ENCODE results near the gene MAGI2. TPM values are rescaled to one million over a fixed set of nuclear protein-coding genes. Genes with fewer than 3 reads are reported as not detected.
A peak's percentile ranks its signal among the peaks of the same experiment; 100 is the strongest.

MAGI2 gene
- total RNA-seq, 1 experiment from 2014 or later, result 6.2 TPM

DNA sequence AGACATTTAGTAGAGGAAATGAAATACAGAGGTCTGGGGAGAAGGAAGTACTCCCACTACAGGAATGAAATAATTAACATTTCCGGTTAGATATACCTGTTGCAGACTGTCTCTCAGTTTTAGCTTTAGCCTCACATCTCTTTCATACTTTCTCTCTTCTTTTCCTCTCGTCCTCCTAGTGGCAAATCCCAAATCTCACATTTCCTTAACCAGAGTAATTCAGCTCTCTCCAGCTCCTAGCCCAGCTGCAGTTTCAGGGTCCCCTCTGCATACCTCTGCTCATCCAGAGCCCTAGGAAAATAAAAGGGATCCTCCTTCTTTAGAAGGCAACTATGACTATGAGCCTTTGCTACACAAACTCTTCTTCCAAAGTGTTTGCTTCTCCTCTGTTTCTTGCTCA is 1011.7 kb downstream of the MAGI2 start:
- Histone ChIP-seq H3K27me3 (ENCODE audit: control insufficient read depth, insufficient read depth, low read length) (no peaks in the 10 kb centered on the region), H3K4me3 (ENCODE audit: insufficient read depth, low read depth, low read length) (no peak overlapping the region), H3K36me3 (replicated peaks; ENCODE audit: control insufficient read depth, insufficient read depth, low read length) (no peaks in the 10 kb centered on the region)
- no peak for DNase-seq

DNA sequence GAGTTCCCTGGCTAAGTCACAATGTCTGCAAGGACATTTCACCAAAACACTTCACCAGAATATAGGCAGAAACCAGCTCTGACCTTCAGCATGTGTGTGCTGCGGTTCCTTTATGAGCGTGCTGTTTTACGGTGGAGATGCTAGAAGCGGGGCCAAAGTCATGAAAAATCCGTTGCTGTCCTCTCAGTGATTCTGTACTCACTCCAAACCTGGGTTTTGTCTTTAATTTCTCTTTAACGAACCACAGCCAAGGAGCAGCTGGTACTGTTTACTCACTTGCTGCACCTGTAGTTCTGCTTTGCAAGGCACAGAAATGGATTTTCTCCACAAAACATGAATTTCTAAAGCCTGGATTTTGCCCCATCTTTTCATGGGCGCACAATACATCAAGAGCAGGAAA is 1015.0 kb downstream of the MAGI2 start:
- no peaks in the 10 kb centered on the region for H3K36me3 ChIP-seq (replicated peaks; ENCODE audit: control insufficient read depth, insufficient read depth, low read length)
- H3K27me3 ChIP-seq (ENCODE audit: control insufficient read depth, insufficient read depth, low read length), result no peaks in the 10 kb centered on the region
- no peak overlapping the region for H3K4me3 ChIP-seq (ENCODE audit: insufficient read depth, low read depth, low read length)
- no peak for DNase-seq

DNA sequence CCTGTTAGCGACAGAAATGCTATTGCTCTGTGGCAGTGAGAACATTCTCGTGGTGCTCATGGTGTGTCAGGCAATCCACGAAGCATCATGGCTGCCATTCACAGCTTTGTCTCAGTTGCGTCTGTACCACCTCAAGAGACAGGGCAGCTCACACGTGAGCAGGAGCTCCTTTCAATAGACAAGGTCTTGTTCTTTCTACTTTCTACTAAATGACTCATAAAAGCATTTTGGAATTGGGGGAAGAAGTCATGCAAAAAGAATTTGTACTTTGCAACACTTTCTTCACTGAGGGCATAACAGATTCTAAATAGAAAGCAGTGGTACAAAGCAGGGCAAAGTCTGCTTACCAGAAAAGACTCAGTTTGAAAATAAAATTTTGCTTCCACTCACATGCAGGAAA is 1016.3 kb downstream of the MAGI2 start:
- DNase-seq, result no peak
- Histone ChIP-seq H3K27me3 (ENCODE audit: control insufficient read depth, insufficient read depth, low read length) (no peaks in the 10 kb centered on the region), H3K4me3 (ENCODE audit: insufficient read depth, low read depth, low read length) (no peak overlapping the region), H3K36me3 (replicated peaks; ENCODE audit: control insufficient read depth, insufficient read depth, low read length) (no peaks in the 10 kb centered on the region)

DNA sequence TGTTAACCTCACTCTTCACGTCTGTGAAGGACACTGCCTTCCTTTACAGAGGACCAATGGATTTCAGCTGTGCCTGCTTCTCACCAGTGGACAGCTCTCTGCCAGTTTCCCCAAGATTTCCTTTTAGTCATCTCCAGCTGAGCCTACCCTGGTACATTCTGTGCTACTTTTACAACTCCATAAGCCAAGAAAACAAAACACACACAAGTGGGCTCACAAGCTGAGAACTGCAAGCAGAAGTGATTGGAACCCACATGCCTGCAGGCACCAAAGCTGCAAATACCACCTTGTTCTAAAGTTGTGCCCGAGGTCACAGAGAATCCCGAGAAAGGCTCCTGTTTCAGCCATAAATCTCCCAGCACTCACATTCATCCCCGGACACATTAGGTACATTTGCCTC is 1018.1 kb downstream of the MAGI2 start:
- Histone ChIP-seq H3K27me3 (ENCODE audit: control insufficient read depth, insufficient read depth, low read length) (no peaks in the 10 kb centered on the region), H3K4me3 (ENCODE audit: insufficient read depth, low read depth, low read length) (no peak overlapping the region), H3K36me3 (replicated peaks; ENCODE audit: control insufficient read depth, insufficient read depth, low read length) (no peaks in the 10 kb centered on the region)
- DNase-seq, result no peak

DNA sequence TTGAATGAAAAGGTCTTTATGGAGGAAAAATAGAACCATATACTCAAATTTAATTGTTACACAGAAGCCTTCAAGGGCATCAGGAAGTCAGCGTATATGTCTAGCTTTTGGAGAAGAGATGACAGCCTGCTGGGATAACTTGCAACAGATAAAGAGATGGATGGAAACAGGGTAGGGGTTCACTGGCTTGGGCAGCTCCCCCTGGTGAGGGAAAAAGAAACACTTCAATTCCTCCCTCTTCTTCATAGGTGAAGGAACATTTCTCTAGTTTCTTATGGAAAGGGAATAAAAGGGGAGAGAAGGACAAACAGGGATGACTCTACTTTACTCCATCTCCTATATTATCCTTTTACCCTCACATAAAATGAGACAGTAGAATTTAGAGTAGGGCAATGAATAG is 1019.2 kb downstream of the MAGI2 start:
- no peaks in the 10 kb centered on the region for H3K27me3 ChIP-seq (ENCODE audit: control insufficient read depth, insufficient read depth, low read length)
- no peak overlapping the region for H3K4me3 ChIP-seq (ENCODE audit: insufficient read depth, low read depth, low read length)
- peak; percentile 6 for DNase-seq
- H3K36me3 ChIP-seq (replicated peaks; ENCODE audit: control insufficient read depth, insufficient read depth, low read length), result no peaks in the 10 kb centered on the region

DNA sequence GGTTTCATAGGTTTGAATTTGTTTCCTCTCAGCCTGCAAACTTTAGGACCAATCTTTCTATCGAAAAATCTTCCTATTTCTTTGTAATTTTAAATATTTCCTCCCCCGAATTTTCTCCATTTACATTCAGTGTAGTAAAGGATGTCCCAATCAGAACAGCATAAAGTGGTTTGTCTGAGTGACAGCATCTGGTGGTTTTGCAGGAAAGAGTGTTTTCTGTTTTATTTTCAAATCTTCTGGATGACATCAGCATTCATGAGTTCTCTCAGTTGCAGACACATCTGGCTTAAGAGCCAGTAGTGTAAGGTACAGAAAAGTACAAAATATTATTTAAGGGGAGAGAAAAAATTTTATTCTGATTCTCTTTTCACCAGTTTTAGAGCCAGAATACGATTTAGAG is 1020.0 kb downstream of the MAGI2 start:
- Histone ChIP-seq H3K27me3 (ENCODE audit: control insufficient read depth, insufficient read depth, low read length) (no peaks in the 10 kb centered on the region), H3K4me3 (ENCODE audit: insufficient read depth, low read depth, low read length) (no peak overlapping the region), H3K36me3 (replicated peaks; ENCODE audit: control insufficient read depth, insufficient read depth, low read length) (no peaks in the 10 kb centered on the region)
- no peak for DNase-seq

DNA sequence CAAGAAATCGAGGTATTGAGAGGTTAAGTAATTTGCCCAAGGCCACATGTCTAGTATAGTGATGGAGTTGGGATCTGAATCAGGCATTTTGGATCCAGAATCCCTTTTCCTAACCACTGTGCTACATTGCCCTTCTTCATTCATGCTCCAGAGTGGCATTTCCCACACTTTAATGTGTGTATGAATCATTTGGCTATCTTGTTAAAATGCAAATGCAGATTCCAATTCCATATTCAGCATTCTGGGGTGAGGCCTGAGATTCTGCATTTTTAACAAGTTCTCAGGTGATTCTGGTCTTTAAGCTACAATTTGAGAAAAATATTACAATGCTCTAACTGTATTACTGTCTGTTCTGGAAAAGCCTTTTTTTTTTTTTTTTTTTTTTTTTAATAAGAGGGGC is 1023.6 kb downstream of the MAGI2 start:
- no peak for DNase-seq
- H3K4me3 ChIP-seq (ENCODE audit: insufficient read depth, low read depth, low read length), result no peak overlapping the region
- H3K27me3 ChIP-seq (ENCODE audit: control insufficient read depth, insufficient read depth, low read length), result no peaks in the 10 kb centered on the region
- no peaks in the 10 kb centered on the region for H3K36me3 ChIP-seq (replicated peaks; ENCODE audit: control insufficient read depth, insufficient read depth, low read length)

DNA sequence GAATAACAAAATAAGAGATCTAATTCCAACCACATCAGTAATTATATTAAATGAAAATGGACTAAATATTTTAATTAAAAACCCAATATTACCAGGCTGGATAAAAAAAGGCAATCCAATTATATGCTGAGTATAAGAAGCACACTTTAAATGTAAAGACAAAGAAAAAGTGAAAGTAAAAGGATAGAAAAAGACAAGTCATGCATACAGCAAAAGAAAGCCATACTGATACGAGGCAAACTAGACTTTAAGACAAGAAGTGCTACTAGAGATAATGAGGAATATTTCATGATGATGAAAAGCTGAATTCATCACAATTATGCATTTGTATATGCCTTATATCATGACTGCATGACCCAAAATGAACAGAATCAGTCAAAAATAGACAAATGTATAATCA is 1026.3 kb downstream of the MAGI2 start:
- DNase-seq, result no peak
- no peaks in the 10 kb centered on the region for H3K36me3 ChIP-seq (replicated peaks; ENCODE audit: control insufficient read depth, insufficient read depth, low read length)

DNA sequence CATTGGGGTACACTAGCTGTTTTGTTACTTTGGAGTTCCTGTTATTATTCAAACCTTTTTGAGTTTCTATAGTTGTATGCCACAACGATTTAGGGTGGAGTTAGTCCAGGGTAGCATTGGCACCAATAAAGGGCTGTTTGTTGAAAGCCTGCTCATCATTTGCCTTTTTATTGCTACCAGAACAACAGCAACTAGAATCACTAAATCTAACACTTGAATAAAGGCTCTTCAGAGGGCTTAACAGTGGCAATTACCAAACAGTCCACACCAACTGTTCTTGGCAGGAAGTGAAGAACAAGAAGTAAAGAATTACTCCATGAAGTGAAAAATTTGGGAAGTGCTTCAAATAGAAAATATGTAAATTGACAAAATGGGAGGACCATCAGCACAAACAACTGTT is 1033.5 kb downstream of the MAGI2 start:
- Histone ChIP-seq H3K27me3 (ENCODE audit: control insufficient read depth, insufficient read depth, low read length) (no peaks in the 10 kb centered on the region), H3K4me3 (ENCODE audit: insufficient read depth, low read depth, low read length) (no peak overlapping the region), H3K36me3 (replicated peaks; ENCODE audit: control insufficient read depth, insufficient read depth, low read length) (no peaks in the 10 kb centered on the region)
- no peak for DNase-seq

More for the DNA sequence above, 1026.3 kb downstream of the MAGI2 start:
- Histone ChIP-seq H3K27me3 (ENCODE audit: control insufficient read depth, insufficient read depth, low read length) (no peaks in the 10 kb centered on the region), H3K4me3 (ENCODE audit: insufficient read depth, low read depth, low read length) (no peak overlapping the region)

DNA sequence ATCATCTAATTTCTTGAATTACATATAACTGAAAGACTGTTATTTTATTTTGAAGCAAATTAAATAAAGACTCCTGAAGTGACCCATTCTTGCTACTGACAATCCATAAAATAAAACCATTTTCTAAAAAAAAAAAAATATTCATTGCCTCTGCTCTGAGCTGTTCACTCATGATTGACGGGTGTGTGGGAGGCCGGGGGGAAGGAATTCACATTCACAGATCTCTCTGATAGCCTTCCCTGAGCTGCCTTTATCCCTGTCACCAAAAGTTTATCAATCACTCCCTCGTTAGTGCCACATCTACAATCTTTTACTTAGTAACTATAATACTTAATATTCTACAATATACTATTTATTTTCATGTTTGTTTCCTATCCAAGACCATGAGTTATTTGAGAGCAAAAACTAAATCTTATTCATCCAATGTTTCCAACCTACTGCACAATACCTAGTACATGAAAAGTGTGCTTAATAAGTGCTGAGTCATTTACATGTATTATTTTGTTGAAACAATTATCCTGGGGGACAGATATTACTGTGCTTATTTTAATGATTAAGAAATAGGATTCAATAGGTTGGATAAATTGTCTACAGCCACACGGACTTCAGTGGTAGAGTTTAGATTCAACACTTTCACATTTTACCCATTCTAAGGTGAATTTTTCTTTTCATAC is 1036.2 kb downstream of the MAGI2 start:
- Histone ChIP-seq H3K27me3 (ENCODE audit: control insufficient read depth, insufficient read depth, low read length) (no peaks in the 10 kb centered on the region), H3K36me3 (replicated peaks; ENCODE audit: control insufficient read depth, insufficient read depth, low read length) (no peaks in the 10 kb centered on the region), H3K4me3 (ENCODE audit: insufficient read depth, low read depth, low read length) (no peak overlapping the region)
- DNase-seq, result no peak

DNA sequence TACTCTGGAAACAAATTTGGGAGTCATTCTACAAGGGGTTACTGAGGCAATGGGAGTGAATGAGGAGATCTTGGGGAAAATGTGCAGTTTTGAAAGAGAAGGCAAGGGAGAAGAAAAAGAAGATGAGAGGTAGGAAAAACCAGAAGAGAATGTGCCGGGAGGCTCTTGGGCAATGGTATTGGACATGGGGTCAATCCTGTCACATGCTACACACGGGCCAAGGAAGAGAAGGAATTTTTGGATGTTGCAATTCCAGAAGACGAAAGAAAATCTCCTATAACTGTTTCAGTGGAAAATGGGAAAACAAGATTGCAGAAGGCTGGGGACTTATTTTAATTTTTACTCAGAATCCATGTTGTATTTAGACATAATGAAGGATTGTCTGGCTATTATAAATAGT is 1039.9 kb downstream of the MAGI2 start:
- no peak for DNase-seq
- Histone ChIP-seq H3K36me3 (replicated peaks; ENCODE audit: control insufficient read depth, insufficient read depth, low read length) (no peaks in the 10 kb centered on the region), H3K4me3 (ENCODE audit: insufficient read depth, low read depth, low read length) (no peak overlapping the region)

DNA sequence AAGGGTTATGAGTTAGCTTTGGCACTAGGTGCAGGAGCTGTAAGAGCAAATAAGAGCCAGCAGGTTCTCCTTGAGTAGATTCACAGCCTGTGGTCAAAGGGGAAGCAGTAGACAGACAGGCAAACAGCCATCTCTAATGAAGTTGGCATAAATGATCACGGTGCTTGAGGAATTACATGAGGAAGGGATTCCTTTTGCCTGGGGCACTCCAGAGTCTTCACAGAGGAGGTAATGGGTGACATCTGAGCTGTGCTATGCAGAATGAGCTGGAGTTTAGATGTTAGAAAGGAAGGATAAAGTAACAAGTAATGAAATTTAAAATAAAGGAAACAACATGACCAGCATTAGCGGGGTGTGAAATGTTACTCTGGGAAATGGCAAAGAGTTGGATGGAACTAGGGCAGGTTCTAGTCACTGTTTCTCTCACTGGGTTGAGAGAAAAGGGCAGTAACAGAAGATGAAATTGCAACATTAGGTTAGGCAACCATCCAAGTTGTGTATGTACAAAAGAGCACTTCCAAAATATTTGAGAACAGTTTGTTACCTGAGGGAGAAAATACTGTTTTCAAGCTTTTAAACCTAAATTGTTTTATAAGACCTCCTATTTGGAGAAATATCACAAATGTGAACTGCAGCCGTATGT is 1041.1 kb downstream of the MAGI2 start:
- Histone ChIP-seq H3K36me3 (replicated peaks; ENCODE audit: control insufficient read depth, insufficient read depth, low read length) (no peaks in the 10 kb centered on the region), H3K4me3 (ENCODE audit: insufficient read depth, low read depth, low read length) (no peak overlapping the region), H3K27me3 (ENCODE audit: control insufficient read depth, insufficient read depth, low read length) (no peaks in the 10 kb centered on the region)
- no peak for DNase-seq

More for the DNA sequence above, 1039.9 kb downstream of the MAGI2 start:
- H3K27me3 ChIP-seq (ENCODE audit: control insufficient read depth, insufficient read depth, low read length), result no peaks in the 10 kb centered on the region

DNA sequence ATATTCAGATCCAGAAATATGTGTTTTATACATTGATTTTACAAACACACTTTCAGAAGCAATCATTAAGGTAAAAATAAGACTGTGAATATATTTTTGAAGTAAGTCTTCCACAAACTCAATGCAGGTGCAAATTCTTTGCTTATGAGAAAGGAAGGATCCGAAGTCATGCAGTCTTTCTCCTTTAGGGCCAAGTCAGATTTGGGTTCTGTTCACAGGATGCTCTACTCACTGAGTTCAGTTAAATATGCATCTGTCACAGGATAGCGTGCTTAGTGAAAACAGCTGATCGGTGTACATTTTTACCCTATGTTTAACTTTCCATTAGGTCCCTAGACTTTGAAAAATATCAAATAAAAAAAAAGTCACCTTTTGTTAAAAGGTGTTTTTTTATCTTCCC is 1046.4 kb downstream of the MAGI2 start:
- H3K4me3 ChIP-seq (ENCODE audit: insufficient read depth, low read depth, low read length), result no peak overlapping the region
- H3K27me3 ChIP-seq (ENCODE audit: control insufficient read depth, insufficient read depth, low read length), result no peaks in the 10 kb centered on the region
- no peaks in the 10 kb centered on the region for H3K36me3 ChIP-seq (replicated peaks; ENCODE audit: control insufficient read depth, insufficient read depth, low read length)
- no peak for DNase-seq

DNA sequence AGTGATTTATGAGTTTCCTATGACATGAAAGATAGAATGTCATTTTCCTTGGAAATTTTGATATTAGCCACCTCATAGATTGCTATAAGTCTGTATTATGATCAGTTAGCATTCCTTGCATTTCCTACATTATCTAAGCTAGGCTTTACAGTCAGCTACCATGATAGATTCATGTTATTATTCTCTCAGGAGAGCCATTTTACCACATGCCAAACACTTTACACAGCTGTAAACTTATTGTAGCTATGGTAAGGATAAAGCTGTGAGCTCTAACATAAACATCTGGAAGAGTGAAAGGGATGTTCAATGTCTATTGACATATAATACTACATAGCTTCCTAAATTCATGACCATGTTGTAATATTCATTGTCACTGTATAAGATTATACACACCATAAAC is 1046.9 kb downstream of the MAGI2 start:
- no peak for DNase-seq
- H3K36me3 ChIP-seq (replicated peaks; ENCODE audit: control insufficient read depth, insufficient read depth, low read length), result no peaks in the 10 kb centered on the region
- H3K4me3 ChIP-seq (ENCODE audit: insufficient read depth, low read depth, low read length), result no peak overlapping the region
- H3K27me3 ChIP-seq (ENCODE audit: control insufficient read depth, insufficient read depth, low read length), result no peaks in the 10 kb centered on the region

DNA sequence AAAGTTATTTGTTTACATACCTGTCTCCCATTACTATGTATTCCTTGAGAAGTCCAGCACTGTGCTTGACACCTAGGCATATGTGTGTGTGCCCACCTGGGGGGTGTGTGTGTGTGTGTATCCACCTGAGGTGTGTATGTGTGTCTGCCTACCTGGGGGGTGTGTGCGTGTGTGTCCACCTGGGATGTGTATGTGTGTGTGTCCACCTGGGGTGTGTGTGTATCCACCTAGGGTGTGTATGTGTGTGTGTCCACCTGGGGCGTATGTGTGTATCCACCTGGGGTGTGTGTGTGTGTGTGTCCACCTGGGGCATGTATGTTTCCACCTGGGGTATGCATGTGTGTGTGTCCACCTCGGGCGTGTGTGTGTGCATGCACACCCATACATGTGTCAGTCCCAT is 1051.4 kb downstream of the MAGI2 start:
- Histone ChIP-seq H3K36me3 (replicated peaks; ENCODE audit: control insufficient read depth, insufficient read depth, low read length) (no peaks in the 10 kb centered on the region), H3K27me3 (ENCODE audit: control insufficient read depth, insufficient read depth, low read length) (no peaks in the 10 kb centered on the region), H3K4me3 (ENCODE audit: insufficient read depth, low read depth, low read length) (no peak overlapping the region)
- no peak for DNase-seq
